Calu3 (cell line): ENCODE results near the gene PSMD1. TPM values are rescaled to one million over a fixed set of nuclear protein-coding genes. Genes with fewer than 3 reads are reported as not detected.

Experiments used
- BruUV-seq: library from RNA; stranded (reverse); fragments of 400-500 nt; replicated peaks from 2 replicates; lab custom pipeline; 2021; lab: Mats Ljungman, UMichigan
- CTCF ChIA-PET: fragments of 300-600 bp; sonication (Branson Sonifier 250); formaldehyde crosslinking; loops from one replicate; lab custom pipeline; 2022; ENCODE audit warnings: antibody characterized with exemption; lab: Charles Lee
- DNase-seq: peaks from one replicate; pipeline ENCODE4 v3.0.0; 2022
- H3K27ac Mint-ChIP-seq: one replicate; pipeline ENCODE4 v1.8.0; 2022; ENCODE audit warnings: mixed read lengths; ENCODE audit not compliant: unreplicated experiment
- H3K27me3 Mint-ChIP-seq: one replicate; pipeline ENCODE4 v1.8.0; 2022; ENCODE audit warnings: mixed read lengths; ENCODE audit not compliant: unreplicated experiment
- H3K36me3 Mint-ChIP-seq: one replicate; pipeline ENCODE4 v1.8.0; 2022; ENCODE audit warnings: mild to moderate bottlenecking, moderate library complexity, mixed read lengths; ENCODE audit not compliant: insufficient read depth, unreplicated experiment
- H3K4me1 Mint-ChIP-seq: one replicate; pipeline ENCODE4 v1.8.0; 2022; ENCODE audit warnings: mild to moderate bottlenecking, low read depth, mixed read lengths; ENCODE audit not compliant: unreplicated experiment
- H3K4me3 Mint-ChIP-seq: one replicate; pipeline ENCODE4 v1.8.0; 2022; ENCODE audit warnings: mild to moderate bottlenecking, low read depth, moderate library complexity, mixed read lengths; ENCODE audit not compliant: unreplicated experiment
- H3K9me3 Mint-ChIP-seq: one replicate; pipeline ENCODE4 v1.8.0; 2022; ENCODE audit warnings: low read depth, mixed read lengths; ENCODE audit not compliant: unreplicated experiment
- intact Hi-C: fragments of 100-400 bp; cut with micrococcal nuclease; formaldehyde crosslinking; loops from one replicate; pipeline ENCODE4 v1.10.0; 2022; ENCODE audit not compliant: unreplicated experiment
- total RNA-seq: library from RNA; stranded (reverse); gene quantifications from 2 replicates; pipeline ENCODE4 v1.2.3, GENCODE V29; 2022
- TF ChIP-seq, protein P1 (sequence below): fragments of 200-600 bp; IDR thresholded peaks from one replicate; pipeline ENCODE4 v1.8.0; 2022; ENCODE audit warnings: antibody characterized with exemption; ENCODE audit not compliant: unreplicated experiment

Gene PSMD1
- total RNA-seq, 1 experiment from 2014 or later, result 135 TPM

DNA sequence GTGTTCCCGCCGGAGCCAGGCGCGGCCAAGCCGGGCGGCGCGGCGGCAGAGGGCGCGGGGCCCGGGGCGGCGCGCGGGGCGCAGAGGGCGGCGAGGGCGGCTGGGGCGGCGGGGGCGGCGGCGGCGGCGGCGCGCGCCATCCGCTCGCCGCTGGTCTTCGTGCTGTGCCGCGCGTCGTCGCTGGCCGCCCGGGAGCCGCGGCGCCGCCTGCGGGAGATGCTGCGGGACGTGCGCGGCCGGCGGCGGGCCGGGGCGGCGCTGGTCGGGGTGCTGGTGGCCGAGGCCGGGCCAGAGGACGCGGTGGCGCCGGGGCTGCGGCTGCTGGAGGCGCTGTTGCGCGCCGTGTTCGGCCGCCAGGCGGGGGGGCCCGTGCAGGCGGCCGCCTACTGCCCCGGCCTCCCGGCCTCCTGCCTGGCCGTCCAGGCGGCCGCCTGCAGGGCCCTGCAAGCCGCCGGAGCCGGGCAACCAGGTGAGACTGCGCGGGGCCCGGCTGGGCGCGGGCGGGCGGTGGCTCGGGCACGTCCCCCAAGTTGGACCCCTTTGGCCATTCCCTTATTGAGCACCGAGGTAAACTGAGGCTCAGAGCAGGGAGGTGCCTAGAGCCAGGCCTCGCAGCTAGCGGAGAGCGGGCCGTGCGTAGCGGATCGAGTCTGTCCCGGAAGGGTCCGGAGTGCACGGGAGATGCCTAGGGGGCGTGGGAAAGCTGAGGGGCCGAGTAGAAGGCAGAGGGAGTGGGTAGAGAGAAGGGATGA, 18.8 kb upstream of the PSMD1 start:
- TF ChIP-seq, protein P1, sequence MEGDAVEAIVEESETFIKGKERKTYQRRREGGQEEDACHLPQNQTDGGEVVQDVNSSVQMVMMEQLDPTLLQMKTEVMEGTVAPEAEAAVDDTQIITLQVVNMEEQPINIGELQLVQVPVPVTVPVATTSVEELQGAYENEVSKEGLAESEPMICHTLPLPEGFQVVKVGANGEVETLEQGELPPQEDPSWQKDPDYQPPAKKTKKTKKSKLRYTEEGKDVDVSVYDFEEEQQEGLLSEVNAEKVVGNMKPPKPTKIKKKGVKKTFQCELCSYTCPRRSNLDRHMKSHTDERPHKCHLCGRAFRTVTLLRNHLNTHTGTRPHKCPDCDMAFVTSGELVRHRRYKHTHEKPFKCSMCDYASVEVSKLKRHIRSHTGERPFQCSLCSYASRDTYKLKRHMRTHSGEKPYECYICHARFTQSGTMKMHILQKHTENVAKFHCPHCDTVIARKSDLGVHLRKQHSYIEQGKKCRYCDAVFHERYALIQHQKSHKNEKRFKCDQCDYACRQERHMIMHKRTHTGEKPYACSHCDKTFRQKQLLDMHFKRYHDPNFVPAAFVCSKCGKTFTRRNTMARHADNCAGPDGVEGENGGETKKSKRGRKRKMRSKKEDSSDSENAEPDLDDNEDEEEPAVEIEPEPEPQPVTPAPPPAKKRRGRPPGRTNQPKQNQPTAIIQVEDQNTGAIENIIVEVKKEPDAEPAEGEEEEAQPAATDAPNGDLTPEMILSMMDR, result no peak
- H3K27me3 Mint-ChIP-seq, result peaks cover 80% of the 10 kb centered on the region
- DNase-seq, result peak; percentile 53
- H3K27ac Mint-ChIP-seq, result no peak overlapping the region
- H3K4me1 Mint-ChIP-seq, result peaks cover 9% of the 10 kb centered on the region
- H3K9me3 Mint-ChIP-seq, result no peaks in the 10 kb centered on the region
- peak overlapping the region; percentile 61 for H3K4me3 Mint-ChIP-seq
- CTCF ChIA-PET, result interaction anchor here (0.6 kb wide), 1 partner anchor 298 kb away, joined by 3 read pairs; no protein-coding TSS in a partner anchor
- intact Hi-C loops, result no loop called here
- no peaks in the 10 kb centered on the region for H3K36me3 Mint-ChIP-seq
- no TSS peak for BruUV-seq

DNA sequence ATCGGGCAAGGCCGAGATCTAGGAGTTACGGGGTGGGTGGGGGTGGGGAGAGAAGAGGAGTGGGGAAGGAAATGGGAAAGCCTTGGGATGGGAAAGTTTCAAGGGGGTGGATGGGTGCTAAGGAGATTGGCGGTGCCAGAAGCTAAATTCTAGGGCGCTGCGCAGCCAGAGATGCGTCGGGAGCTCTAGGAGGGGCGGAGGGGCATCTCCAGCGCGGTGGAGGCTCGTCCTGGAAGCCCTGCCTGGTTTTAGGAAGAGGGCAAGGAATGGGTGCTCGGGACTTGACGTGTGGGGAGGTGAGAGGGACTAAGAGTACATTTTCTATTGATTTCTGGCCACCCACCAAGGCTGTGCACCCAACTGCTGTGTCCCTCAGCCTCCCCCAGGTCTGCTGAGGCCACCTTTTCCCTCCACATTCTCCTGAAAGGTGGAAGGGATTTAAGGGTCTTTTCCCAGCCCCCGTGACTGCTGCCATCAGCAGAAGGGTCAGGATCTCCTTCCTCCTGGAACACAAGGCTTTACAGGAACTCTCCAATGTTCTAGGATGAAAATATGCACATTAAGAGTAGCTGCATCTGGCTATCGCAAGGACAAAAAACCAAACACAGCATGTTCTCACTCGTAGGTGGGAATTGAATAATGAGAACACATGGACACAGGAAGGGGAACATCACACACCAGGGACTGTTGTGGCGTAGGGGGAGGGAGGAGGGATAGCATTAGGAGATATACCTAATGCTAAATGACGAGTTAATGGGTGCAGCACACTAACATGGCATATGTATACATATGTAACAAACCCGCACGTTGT, 18.0 kb upstream of the PSMD1 start:
- DNase-seq, result no peak
- TF ChIP-seq, protein P1, result no peak
- no TSS peak for BruUV-seq
- no peaks in the 10 kb centered on the region for H3K36me3 Mint-ChIP-seq
- no peaks in the 10 kb centered on the region for H3K9me3 Mint-ChIP-seq
- CTCF ChIA-PET, result no interaction called here
- peaks cover 9% of the 10 kb centered on the region for H3K4me1 Mint-ChIP-seq
- no peak overlapping the region for H3K27ac Mint-ChIP-seq
- peaks cover 72% of the 10 kb centered on the region for H3K27me3 Mint-ChIP-seq
- no peak overlapping the region for H3K4me3 Mint-ChIP-seq
- intact Hi-C loops, result no loop called here

DNA sequence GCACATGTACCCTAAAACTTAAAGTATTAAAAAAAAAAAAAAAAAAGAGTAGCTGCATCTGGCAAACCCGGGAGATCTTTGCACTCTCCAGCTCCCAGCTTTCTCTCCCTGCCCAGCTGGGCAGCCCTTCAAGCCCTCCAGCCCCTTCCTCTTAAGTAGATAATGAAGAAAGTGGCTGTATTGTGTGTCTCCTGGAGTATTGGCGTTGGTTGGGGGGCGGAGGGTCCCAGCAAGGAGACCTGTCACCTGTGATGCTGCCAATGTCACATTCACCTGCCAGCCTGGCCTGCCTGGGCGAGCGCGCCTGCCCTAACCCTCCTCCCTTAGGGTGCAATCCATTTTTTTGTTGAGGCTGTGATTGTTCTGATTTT, 17.4 kb upstream of the PSMD1 start:
- CTCF ChIA-PET, result no interaction called here
- Mint-ChIP-seq H3K9me3 (no peaks in the 10 kb centered on the region), H3K27me3 (peaks cover 68% of the 10 kb centered on the region), H3K27ac (no peak overlapping the region), H3K4me3 (no peak overlapping the region), H3K36me3 (no peaks in the 10 kb centered on the region), H3K4me1 (peaks cover 5% of the 10 kb centered on the region)
- TF ChIP-seq, protein P1, result no peak
- no TSS peak for BruUV-seq
- intact Hi-C loops, result no loop called here
- DNase-seq, result no peak

DNA sequence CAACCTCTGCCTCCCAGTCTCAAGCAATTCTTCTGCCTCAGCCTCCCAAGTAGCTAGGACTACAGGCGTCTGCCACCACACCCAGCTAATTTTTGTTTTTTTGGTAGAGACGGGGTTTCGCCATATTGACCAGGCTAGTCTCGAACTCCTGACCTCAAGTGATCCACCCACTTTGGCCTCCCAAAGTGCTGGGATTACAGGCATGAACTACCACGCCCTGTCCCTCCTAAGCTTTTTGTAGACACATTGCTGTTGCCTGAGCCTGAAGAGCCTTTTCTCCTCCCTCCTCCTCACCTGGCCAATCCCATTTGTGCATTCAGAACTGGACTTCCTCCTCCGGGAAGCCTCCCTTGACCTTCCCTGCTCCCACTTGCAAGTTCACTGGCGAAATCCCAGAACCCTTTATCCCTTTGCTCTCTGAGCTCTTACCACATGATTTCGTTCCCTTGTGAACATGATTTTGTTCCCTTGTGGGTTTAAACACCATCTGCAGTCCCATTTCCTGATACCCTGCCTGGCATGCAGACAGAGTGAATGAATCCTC, 16.8 kb upstream of the PSMD1 start:
- intact Hi-C loops, result no loop called here
- H3K27me3 Mint-ChIP-seq, result peaks cover 68% of the 10 kb centered on the region
- no TSS peak for BruUV-seq
- no peak for DNase-seq
- no peaks in the 10 kb centered on the region for H3K4me1 Mint-ChIP-seq
- no peaks in the 10 kb centered on the region for H3K9me3 Mint-ChIP-seq
- no peak overlapping the region for H3K27ac Mint-ChIP-seq
- H3K4me3 Mint-ChIP-seq, result no peak overlapping the region
- no peaks in the 10 kb centered on the region for H3K36me3 Mint-ChIP-seq
- TF ChIP-seq, protein P1, result no peak
- CTCF ChIA-PET, result no interaction called here
